Endothelial cell of umbilical vein (primary cell): ENCODE data around the gene PTPRF. TPM values are rescaled to one million over a fixed set of nuclear protein-coding genes. Genes with fewer than 3 reads are reported as not detected.

ENCODE experiments used
- BruUV-seq: library from RNA; stranded (reverse); fragments of 400-500 nt; replicated peaks from 2 replicates; lab custom pipeline; 2021; lab: Mats Ljungman, UMichigan
- CTCF ChIA-PET: fragments of 300-600, 350-600 bp; sonication (Branson Sonifier 250); formaldehyde crosslinking; loops from one replicate; lab custom pipeline; 2021; ENCODE audit warnings: antibody characterized with exemption, inconsistent platforms; lab: Charles Lee
- POLR2A ChIA-PET: fragments of 300-600, 350-600 bp; sonication (Branson Sonifier 250); formaldehyde crosslinking; loops from one replicate; lab custom pipeline; 2021; ENCODE audit warnings: antibody characterized with exemption, inconsistent platforms; lab: Charles Lee
- DNase-seq: peaks from one replicate; pipeline ENCODE4 v3.0.0-alpha.2; 2011; ENCODE audit warnings: low read depth, low spot score
- FAIRE-seq: peaks from 2 replicates; lab custom pipeline; 2011; peaks lifted over from hg19 to GRCh38; lab: Jason Lieb, UNC
- H2AFZ ChIP-seq: 2 replicates; pipeline ENCODE4 v1.6.0; 2012; ENCODE audit warnings: low read depth, low read length, control low read depth, inconsistent platforms
- H3K27ac ChIP-seq: 2 replicates; pipeline ENCODE4 v1.5.1; 2011; ENCODE audit warnings: low read depth, mild to moderate bottlenecking, control low read depth, low read length, moderate library complexity; ENCODE audit not compliant: insufficient read depth
- H3K27me3 ChIP-seq, 2 experiments: 2 replicates each; pipeline versions ENCODE4 v1.6.0 to v1.6.1; 2011; ENCODE audit warnings: low read length in 2 of 2, mixed read lengths in 1 of 2; ENCODE audit not compliant: control insufficient read depth in 2 of 2, insufficient read depth in 2 of 2
- H3K36me3 ChIP-seq, 2 experiments: 2 replicates in 1 of 2; 3 replicates in 1 of 2; pipeline ENCODE4 v1.5.1; 2011; ENCODE audit warnings: low read length in 2 of 2, mild to moderate bottlenecking in 1 of 2, moderate library complexity in 1 of 2; ENCODE audit not compliant: control insufficient read depth in 2 of 2, insufficient read depth in 2 of 2; ENCODE audit errors: extremely low read depth in 1 of 2
- H3K4me1 ChIP-seq: 3 replicates; pipeline ENCODE4 v1.5.1; 2011; ENCODE audit warnings: mild to moderate bottlenecking, low read length; ENCODE audit not compliant: control insufficient read depth, insufficient read depth; ENCODE audit errors: extremely low read depth
- H3K4me2 ChIP-seq: 2 replicates; pipeline ENCODE4 v1.6.1; 2011; ENCODE audit warnings: low read length, control low read depth, mixed read lengths; ENCODE audit not compliant: insufficient read depth
- H3K4me3 ChIP-seq, 3 experiments: fragments of 200-600 bp in 1 of 3; sonication (generic), shearing (Covaris generic) in 1 of 3; replicated peaks in 1 of 3; 2 replicates each; pipeline ENCODE4 v1.5.1; 2011 to 2016; ENCODE audit warnings: control low read depth in 3 of 3, low read length in 3 of 3, mild to moderate bottlenecking in 2 of 3, inconsistent platforms in 1 of 3, low read depth in 1 of 3, moderate library complexity in 1 of 3; ENCODE audit not compliant: insufficient read depth in 1 of 3
- H3K79me2 ChIP-seq: 2 replicates; pipeline ENCODE4 v1.6.0; 2012; ENCODE audit warnings: low read length, inconsistent platforms; ENCODE audit not compliant: control insufficient read depth, insufficient read depth
- H3K9ac ChIP-seq: replicated peaks from 2 replicates; pipeline ENCODE3; 2011; ENCODE audit warnings: low read length, control low read depth; ENCODE audit not compliant: insufficient read depth; ENCODE audit errors: extremely low read depth
- H3K9me1 ChIP-seq: replicated peaks from 3 replicates; pipeline ENCODE4 v1.6.0; 2011; ENCODE audit warnings: mild to moderate bottlenecking, low read length; ENCODE audit not compliant: control insufficient read depth, insufficient read depth; ENCODE audit errors: extremely low read depth
- H3K9me3 ChIP-seq: replicated peaks from 2 replicates; pipeline ENCODE4 v1.5.1; 2012; ENCODE audit warnings: low read length, inconsistent platforms; ENCODE audit not compliant: control insufficient read depth, insufficient read depth
- H4K20me1 ChIP-seq: replicated peaks from 2 replicates; pipeline ENCODE3; 2011; ENCODE audit warnings: mild to moderate bottlenecking, low read length; ENCODE audit not compliant: control insufficient read depth, insufficient read depth; ENCODE audit errors: extremely low read depth
- EZH2 ChIP-seq: IDR thresholded peaks from 2 replicates; pipeline ENCODE4 v1.6.1; 2012; ENCODE audit warnings: borderline replicate concordance, low read depth, mild to moderate bottlenecking, moderate library complexity, low read length, inconsistent platforms; ENCODE audit not compliant: severe bottlenecking
- FOS ChIP-seq: IDR thresholded peaks from 2 replicates; pipeline ENCODE4 v1.6.1; 2011; ENCODE audit warnings: mild to moderate bottlenecking, low read length, moderate library complexity, borderline replicate concordance; ENCODE audit not compliant: insufficient read depth
- GATA2 ChIP-seq: IDR thresholded peaks from 2 replicates; pipeline ENCODE4 v1.7.0; 2011; ENCODE audit warnings: low read depth, mild to moderate bottlenecking, moderate library complexity, mixed read lengths, low read length; ENCODE audit not compliant: insufficient read length, insufficient read depth
- JUN ChIP-seq: IDR thresholded peaks from 2 replicates; pipeline ENCODE4 v1.6.1; 2011; ENCODE audit warnings: borderline replicate concordance, low read depth; ENCODE audit not compliant: insufficient read length, insufficient read depth
- MYC ChIP-seq: IDR thresholded peaks from one replicate; pipeline ENCODE4 v1.6.1; 2011; ENCODE audit warnings: mild to moderate bottlenecking, low read depth, low read length
- POLR2A ChIP-seq: IDR thresholded peaks from 2 replicates; pipeline ENCODE4 v1.6.1; 2012; ENCODE audit warnings: low read depth, mild to moderate bottlenecking, control low read depth, low read length
- POLR2AphosphoS5 ChIP-seq: IDR thresholded peaks from 2 replicates; pipeline ENCODE4 v1.6.1; 2012; ENCODE audit warnings: low read depth, mild to moderate bottlenecking, control low read depth, low read length, moderate library complexity; ENCODE audit not compliant: insufficient read depth
- dilution Hi-C: fragments of 300-500 bp; cut with MboI; formaldehyde crosslinking; loops from one replicate; pipeline ENCODE4 v1.15.0; 2019; ENCODE audit warnings: low sequenced_read_pairs; ENCODE audit not compliant: extremely low pct_ligation_motif_present
- intact Hi-C: fragments of 100-400 bp; cut with micrococcal nuclease; formaldehyde crosslinking; loops from one replicate; pipeline ENCODE4 v1.10.0; 2022
- polyA plus RNA-seq, 4 experiments: library from polyadenylated mRNA; depleted of rRNA in 3 of 4; stranded (reverse) in 3 of 4; unstranded in 1 of 4; fragments of >200 nt; gene quantifications; 2 replicates each; pipeline versions ENCODE4 v1.2.1 to v1.2.3, GENCODE V29; 2011 to 2012; ENCODE audit warnings: missing spikeins in 1 of 4
- total RNA-seq: library from RNA; stranded (reverse); gene quantifications from 2 replicates; pipeline ENCODE4 v1.2.3, GENCODE V29; 2021
- TF ChIP-seq, protein P1 (sequence below), 2 donors: IDR thresholded peaks; 1 replicate in 1 of 2; 2 replicates in 1 of 2; pipeline ENCODE4 v1.5.1; 2011; ENCODE audit warnings: low read length in 2 of 2, mild to moderate bottlenecking in 2 of 2, moderate library complexity in 2 of 2, control low read depth in 1 of 2, inconsistent platforms in 1 of 2, low read depth in 1 of 2; ENCODE audit not compliant: insufficient read depth in 1 of 2; ENCODE audit errors: extremely low read depth in 1 of 2
- TF ChIP-seq, protein P2 (sequence below): IDR thresholded peaks from 2 replicates; pipeline ENCODE4 v1.6.1; 2011; ENCODE audit not compliant: insufficient read depth, insufficient read length

The PTPRF gene
- total and polyA plus RNA-seq, 2 donors (not counting 3 experiments of a cell fraction or from before 2014, with no cell fraction given), result 217 to 338 TPM

DNA sequence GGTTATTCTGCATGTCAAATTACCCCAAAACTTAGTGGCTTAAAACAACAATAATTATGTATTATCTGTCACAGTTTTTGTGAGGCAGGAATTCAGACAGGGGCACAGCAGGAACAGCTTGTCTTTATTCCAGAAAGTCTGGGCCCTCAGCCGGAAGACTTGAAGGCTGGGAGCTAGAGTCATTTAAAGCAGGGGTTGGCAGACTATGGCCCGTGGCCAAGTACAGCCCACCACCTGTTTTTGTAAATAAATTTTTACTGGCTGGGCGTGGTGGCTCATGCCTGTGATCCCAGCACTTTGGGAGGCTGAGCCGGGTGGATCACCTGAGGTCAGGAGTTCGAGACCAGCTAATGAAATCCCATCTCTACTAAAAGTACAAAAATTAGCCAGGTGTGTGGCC, 79.7 kb downstream of the PTPRF start:
- Histone ChIP-seq H3K9ac (no peak overlapping the region), H4K20me1 (no peaks in the 10 kb centered on the region), H3K79me2 (no peaks in the 10 kb centered on the region), H3K36me3 (peaks cover 0 to 73% of the 10 kb centered on the region in 2 experiments), H2AFZ (no peak overlapping the region), H3K9me1 (no peaks in the 10 kb centered on the region), H3K27ac (no peak overlapping the region), H3K9me3 (no peaks in the 10 kb centered on the region), H3K27me3 (no peaks in the 10 kb centered on the region), H3K4me3 (no peak overlapping the region), H3K4me1 (no peaks in the 10 kb centered on the region), H3K4me2 (no peak overlapping the region)
- POLR2A ChIA-PET, result interaction anchor here (0.6 kb wide), 1 partner anchor 538 kb away, joined by 3 read pairs; no protein-coding TSS in a partner anchor
- dilution Hi-C loops, result no loop called here
- FAIRE-seq (no peak), DNase-seq (no peak)
- no peak for TF ChIP-seq JUN
- TF ChIP-seq GATA2, result no peak
- no peak for TF ChIP-seq POLR2AphosphoS5
- TF ChIP-seq, protein P1, sequence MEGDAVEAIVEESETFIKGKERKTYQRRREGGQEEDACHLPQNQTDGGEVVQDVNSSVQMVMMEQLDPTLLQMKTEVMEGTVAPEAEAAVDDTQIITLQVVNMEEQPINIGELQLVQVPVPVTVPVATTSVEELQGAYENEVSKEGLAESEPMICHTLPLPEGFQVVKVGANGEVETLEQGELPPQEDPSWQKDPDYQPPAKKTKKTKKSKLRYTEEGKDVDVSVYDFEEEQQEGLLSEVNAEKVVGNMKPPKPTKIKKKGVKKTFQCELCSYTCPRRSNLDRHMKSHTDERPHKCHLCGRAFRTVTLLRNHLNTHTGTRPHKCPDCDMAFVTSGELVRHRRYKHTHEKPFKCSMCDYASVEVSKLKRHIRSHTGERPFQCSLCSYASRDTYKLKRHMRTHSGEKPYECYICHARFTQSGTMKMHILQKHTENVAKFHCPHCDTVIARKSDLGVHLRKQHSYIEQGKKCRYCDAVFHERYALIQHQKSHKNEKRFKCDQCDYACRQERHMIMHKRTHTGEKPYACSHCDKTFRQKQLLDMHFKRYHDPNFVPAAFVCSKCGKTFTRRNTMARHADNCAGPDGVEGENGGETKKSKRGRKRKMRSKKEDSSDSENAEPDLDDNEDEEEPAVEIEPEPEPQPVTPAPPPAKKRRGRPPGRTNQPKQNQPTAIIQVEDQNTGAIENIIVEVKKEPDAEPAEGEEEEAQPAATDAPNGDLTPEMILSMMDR (IDR thresholded peaks at IDR 0.05; ENCODE audit: extremely low read depth in 1 of 2, insufficient read depth in 1 of 2, low read depth in 1 of 2, low read length in 2 of 2), result no peak
- TF ChIP-seq POLR2A, result no peak
- TF ChIP-seq, protein P2, sequence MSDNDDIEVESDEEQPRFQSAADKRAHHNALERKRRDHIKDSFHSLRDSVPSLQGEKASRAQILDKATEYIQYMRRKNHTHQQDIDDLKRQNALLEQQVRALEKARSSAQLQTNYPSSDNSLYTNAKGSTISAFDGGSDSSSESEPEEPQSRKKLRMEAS, result no peak
- no peak for TF ChIP-seq FOS
- no peak for TF ChIP-seq EZH2
- no peak for TF ChIP-seq MYC
- intact Hi-C loops, result no loop called here
- BruUV-seq, result no TSS peak
- CTCF ChIA-PET, result no interaction called here
